Glutamatergic neuron (in vitro differentiated cells): ENCODE data around the gene ATP8B4. TPM values are rescaled to one million over a fixed set of nuclear protein-coding genes. Genes with fewer than 3 reads are reported as not detected.

Experiments used
- DNase-seq: peaks from one replicate; pipeline ENCODE4 v3.0.0; 2022
- H3K27ac Mint-ChIP-seq: one replicate; pipeline ENCODE4 v1.8.0; 2020; ENCODE audit warnings: mild to moderate bottlenecking, mixed read lengths, inconsistent platforms; ENCODE audit not compliant: unreplicated experiment
- H3K27me3 Mint-ChIP-seq: one replicate; pipeline ENCODE4 v1.8.0; 2020; ENCODE audit warnings: mild to moderate bottlenecking, moderate library complexity, mixed read lengths, inconsistent platforms; ENCODE audit not compliant: unreplicated experiment
- H3K36me3 Mint-ChIP-seq: one replicate; pipeline ENCODE4 v1.8.0; 2020; ENCODE audit warnings: mild to moderate bottlenecking, mixed read lengths, inconsistent platforms; ENCODE audit not compliant: unreplicated experiment
- H3K4me1 Mint-ChIP-seq: one replicate; pipeline ENCODE4 v1.8.0; 2020; ENCODE audit warnings: mild to moderate bottlenecking, low read depth, mixed read lengths, inconsistent platforms; ENCODE audit not compliant: unreplicated experiment
- H3K4me3 Mint-ChIP-seq: one replicate; pipeline ENCODE4 v1.8.0; 2020; ENCODE audit warnings: mild to moderate bottlenecking, mixed read lengths, inconsistent platforms; ENCODE audit not compliant: unreplicated experiment
- H3K9me3 Mint-ChIP-seq: one replicate; pipeline ENCODE4 v1.8.0; 2020; ENCODE audit warnings: mild to moderate bottlenecking, moderate library complexity, mixed read lengths, inconsistent platforms; ENCODE audit not compliant: unreplicated experiment
- CTCF ChIP-seq: fragments of 200-600 bp; sonication (generic); IDR thresholded peaks from one replicate; pipeline ENCODE4 v1.5.0; 2021; ENCODE audit not compliant: partially characterized antibody, unreplicated experiment
- total RNA-seq: library from RNA; stranded (reverse); fragmentation: NEBNext Ultra II Directional; extraction: Animal tissue kit (Norgen Biotek cat#: 25700); gene quantifications from one replicate; pipeline ENCODE4 v1.2.1, GENCODE V29; 2021; ENCODE audit not compliant: unreplicated experiment

Gene ATP8B4
- total RNA-seq, 1 donor from 2014 or later = not detected

GRCh38 chr15:50109076-50109987 lies 9.7 kb downstream of the ATP8B4 start:
- Mint-ChIP-seq H3K9me3 (no peaks in the 10 kb centered on the region), H3K4me1 (peaks cover 4% of the 10 kb centered on the region), H3K27ac (no peak overlapping the region), H3K27me3 (no peaks in the 10 kb centered on the region), H3K36me3 (no peaks in the 10 kb centered on the region), H3K4me3 (no peak overlapping the region)
- TF ChIP-seq CTCF = no peak
- no peak for DNase-seq

- no peak overlapping the region for H3K27ac Mint-ChIP-seq
- no peak for DNase-seq
- H3K4me3 Mint-ChIP-seq = no peak overlapping the region
- no peak for TF ChIP-seq CTCF
- no peaks in the 10 kb centered on the region for H3K36me3 Mint-ChIP-seq
- H3K27me3 Mint-ChIP-seq = no peaks in the 10 kb centered on the region
- H3K4me1 Mint-ChIP-seq = peaks cover 4% of the 10 kb centered on the region
- no peaks in the 10 kb centered on the region for H3K9me3 Mint-ChIP-seq
These were observed 10.6 kb downstream of the ATP8B4 start for GRCh38 chr15:50108461-50108860.

- no peak for DNase-seq
- H3K36me3 Mint-ChIP-seq = no peaks in the 10 kb centered on the region
- peaks cover 4% of the 10 kb centered on the region for H3K4me1 Mint-ChIP-seq
- H3K27ac Mint-ChIP-seq = no peak overlapping the region
- TF ChIP-seq CTCF = no peak
- H3K9me3 Mint-ChIP-seq = no peaks in the 10 kb centered on the region
- no peaks in the 10 kb centered on the region for H3K27me3 Mint-ChIP-seq
- no peak overlapping the region for H3K4me3 Mint-ChIP-seq
These were observed 11.2 kb downstream of the ATP8B4 start for GRCh38 chr15:50107591-50108408.

- Mint-ChIP-seq H3K4me1 (peaks cover 4% of the 10 kb centered on the region), H3K9me3 (no peaks in the 10 kb centered on the region), H3K36me3 (no peaks in the 10 kb centered on the region), H3K27ac (no peak overlapping the region), H3K27me3 (no peaks in the 10 kb centered on the region), H3K4me3 (no peak overlapping the region)
- no peak for TF ChIP-seq CTCF
- DNase-seq = no peak
These were observed 11.9 kb downstream of the ATP8B4 start for GRCh38 chr15:50107157-50107556.
